Cerebellar cortex (tissue), 1 donor: ENCODE measurements around the gene PAIP2.

ENCODE experiments used
- DNase-seq: peaks from one replicate; pipeline ENCODE4 v3.0.0-alpha.2; 2015; ENCODE audit warnings: low spot score

The PAIP2 gene

DNA sequence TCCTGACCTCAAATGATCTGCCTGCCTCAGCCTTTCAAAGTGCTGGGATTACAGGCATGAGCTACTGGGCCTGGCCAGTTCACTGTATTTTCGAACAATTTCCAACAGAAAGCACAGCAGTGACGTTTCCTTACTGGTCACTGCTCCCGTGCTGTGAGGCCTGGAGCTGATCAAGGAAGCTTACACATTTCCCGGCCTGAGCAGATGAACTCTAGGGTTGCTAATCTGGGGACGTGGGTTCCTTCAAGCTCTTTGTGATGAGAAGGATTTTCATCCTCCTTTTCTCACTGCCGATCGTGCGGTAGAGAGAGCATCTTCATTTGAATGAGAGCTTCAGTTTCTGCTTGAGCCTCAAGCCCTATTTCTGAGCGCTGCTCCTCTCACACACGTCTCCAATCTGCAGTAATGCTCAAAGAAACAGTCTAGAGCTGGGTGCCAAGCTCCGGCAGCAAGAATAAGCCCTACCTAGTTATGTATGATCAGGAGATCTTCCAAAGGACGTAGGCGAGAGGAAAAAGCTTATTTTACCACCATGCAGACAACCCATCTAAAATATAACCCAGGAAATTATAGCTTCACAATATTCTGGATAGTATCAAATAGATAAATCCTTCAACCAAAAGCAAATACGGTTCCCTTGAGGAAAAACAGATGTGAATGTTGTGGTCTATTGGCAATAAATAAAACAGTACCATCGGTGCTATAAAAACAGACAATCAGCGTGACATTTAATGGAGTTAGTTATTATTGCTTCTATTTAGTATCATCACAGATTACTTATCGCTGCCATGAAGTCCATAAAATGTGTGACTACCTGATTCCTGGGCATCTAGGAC lies 69.6 kb downstream of the PAIP2 start:
- no peak for DNase-seq

DNA sequence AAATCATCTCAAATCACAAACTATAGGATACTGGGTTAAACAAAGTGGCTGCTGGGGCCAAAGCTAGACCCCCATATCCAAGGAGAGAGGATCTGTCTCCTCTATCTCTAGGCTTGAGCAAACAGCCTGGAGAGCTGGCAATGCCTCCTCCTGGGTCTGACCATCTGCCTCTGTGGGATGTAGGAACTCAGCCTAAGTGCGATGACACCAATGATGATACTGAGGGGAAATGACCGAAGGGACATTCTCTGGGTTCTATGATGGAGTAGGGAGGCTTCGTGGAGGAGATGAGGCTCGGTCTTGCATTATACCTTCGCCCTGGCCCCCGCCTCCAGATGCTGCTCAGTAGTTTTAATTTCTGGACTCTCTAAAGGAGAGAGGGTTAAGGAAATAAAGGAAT lies 71.5 kb downstream of the PAIP2 start:
- DNase-seq = no peak

DNA sequence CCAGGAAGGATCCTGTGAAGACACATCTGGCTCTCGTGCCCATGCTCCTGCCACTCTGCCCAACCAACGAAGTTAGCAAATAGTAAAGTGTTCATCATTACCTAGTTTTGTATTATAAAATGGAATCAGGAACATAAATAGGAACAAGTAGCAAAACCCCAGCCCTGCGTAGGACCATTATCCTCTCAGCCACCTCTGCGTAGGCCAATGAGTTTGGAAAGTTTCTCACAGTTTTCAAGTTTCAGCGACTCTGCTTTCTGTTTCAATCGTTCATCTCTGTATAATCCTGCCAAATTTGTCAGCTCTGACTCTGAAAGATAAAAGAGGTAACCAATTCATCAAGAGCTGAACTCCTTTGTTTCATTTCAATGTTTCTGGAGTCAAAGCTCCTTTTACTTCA lies 72.3 kb downstream of the PAIP2 start:
- no peak for DNase-seq

DNA sequence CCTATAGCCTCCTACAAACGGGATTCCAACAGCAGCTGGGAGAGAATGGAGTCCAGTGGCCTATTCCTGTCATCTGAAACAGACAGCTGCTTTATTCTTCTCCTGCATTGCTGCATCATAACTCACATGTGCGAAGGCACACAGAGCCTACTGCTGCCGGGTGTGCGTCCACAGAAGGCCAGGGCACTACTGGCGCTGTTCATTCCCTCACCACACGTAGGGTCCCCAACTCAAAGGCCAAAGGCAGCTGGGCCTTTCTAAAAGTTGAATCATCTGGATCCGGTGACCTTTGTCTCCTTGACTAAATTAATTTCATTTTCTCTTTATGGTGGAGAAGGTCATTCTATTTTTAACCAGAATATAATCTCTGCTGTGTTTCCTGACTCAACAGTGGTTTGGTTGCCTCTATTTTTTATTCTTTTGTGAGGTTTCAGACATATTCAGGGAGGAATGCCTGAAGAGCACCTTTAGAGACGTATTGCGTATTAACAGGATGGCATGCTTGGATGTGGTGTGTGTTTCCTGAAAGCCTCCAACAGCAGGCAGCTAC lies 73.0 kb downstream of the PAIP2 start:
- peak; percentile 23 for DNase-seq

DNA sequence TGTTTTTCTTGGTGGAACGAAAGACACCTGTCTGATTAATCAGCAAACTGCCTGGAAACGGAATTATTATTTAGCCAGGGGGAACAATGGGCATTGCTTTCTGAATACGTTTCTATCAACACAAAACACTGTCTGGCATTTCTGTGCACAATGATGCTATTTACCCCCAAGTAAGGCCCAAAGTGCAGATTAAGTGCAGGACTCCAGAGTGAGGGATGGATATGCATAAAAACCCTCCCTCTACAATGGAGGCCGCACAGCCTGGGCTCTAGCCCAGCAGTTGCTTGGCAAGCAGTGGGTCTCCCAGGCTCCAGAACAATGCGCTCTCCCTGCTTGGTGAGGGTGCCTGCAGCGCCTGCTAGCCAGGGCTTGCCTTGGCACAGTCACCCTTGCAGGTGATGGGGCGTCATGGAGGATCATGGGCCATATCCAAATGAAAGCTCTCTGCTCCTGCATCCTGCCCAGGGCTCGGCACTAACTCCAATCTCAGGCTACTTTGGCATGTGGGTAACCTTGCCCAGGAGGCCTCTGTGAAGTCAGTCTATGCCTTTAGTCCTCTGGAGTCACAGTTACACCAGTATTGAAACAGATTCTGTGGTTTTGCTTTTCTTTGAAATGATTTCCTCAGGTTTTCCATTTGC lies 73.7 kb downstream of the PAIP2 start:
- peak; percentile 69 for DNase-seq

DNA sequence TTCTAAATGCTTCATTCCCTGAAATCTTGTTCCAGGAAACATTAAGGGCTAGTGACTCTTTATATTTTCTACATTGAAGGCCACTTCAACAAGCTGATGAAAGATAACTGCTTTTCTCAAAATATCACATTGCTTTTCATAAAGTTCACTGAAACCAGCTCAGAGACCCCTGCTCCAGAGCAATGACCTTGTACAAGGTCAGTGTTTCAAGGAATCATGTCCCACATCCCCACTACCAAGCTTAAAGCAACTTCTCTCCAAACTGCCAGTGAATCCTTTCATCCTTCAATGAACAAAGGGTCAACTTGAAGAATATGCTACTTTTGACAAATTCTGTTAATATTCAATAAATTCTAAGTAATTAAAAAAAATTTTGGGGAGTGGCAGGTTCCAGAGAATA lies 74.2 kb downstream of the PAIP2 start:
- DNase-seq = no peak

DNA sequence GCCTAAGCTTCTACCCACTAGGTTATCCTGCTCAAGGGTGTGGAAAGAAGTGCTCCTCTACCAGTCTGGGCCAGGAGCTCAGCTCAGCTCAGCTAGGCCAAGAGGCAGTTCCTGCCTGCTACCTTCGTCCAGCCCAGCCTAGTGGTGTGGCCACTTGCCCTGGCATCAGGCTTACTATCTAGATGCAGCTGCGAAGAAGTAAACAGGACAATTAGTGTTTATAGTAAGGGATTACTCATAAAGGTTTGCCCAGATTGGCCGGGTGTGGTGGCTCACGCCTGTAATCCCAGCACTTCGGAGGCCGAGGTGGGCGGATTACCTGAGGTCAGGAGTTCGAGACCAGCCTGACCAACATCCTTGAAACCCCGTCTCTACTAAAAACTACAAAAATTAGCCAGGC lies 75.0 kb downstream of the PAIP2 start:
- no peak for DNase-seq

DNA sequence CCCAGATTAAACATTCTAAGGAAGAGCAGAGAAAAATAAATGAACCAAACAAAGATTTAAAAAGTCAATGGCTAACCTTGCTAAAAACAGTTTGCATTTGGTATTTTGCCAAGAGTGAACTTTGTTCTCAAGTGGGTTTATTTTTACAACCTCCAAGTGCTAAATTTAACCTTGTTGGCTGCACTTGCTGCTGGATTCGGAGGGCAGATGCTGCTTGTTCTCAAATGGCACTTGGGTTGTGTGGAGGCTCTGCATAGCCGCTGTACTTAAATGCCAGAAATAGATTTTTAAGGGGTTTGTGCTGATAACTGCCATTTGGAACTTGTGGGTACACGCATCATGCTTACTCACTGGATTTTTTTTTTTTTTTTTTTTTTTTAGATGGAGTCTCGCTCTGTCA lies 75.6 kb downstream of the PAIP2 start:
- DNase-seq = no peak

DNA sequence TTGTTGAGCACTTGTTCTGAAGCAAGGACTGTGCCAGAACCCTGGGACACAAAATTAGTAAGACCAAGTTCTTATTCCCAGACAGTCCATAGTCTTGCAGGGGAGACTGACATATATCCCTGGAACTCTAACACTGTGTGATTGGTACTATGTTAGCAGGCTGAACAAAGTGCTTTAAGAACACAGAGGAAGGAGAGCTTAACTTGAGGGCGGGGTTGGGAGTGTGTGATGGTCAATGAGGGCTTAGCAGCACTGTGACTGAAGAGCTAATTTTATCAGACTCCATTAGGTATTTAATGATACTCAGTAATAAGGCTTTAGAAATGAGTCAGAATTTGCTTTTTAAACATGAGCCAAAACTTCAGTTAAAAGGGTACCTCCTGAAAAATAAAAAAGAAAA lies 77.1 kb downstream of the PAIP2 start:
- no peak for DNase-seq
